Measurements from ENCODE around the gene TNS1. TPM values are rescaled to one million over a fixed set of nuclear protein-coding genes. Genes with fewer than 3 reads are reported as not detected.
A peak's percentile ranks its signal among the peaks of the same experiment; 100 is the strongest.

TNS1 gene
- total and polyA plus RNA-seq, 7 donors, result 73.4 to 742 (median 276) TPM

- H3K27ac ChIP-seq, result peak overlapping the region; percentile 79
- WGBS, 3 donors, result 43 to 49% (median 44%) methylated on average over 21 of the region's 21 CpGs
- H3K4me1 ChIP-seq, result peaks cover 26% of the 10 kb centered on the region
- peak overlapping the region; percentile 4 for H3K4me3 ChIP-seq
- ATAC-seq, result peak; percentile 81 to 91 (median 82)
- intact Hi-C loops (cut with DNase I), result no loop called here
- H3K27me3 ChIP-seq (ENCODE audit: insufficient read depth in 3 of 3, low read length in 2 of 3), result no peaks in the 10 kb centered on the region
- no peaks in the 10 kb centered on the region for H3K9me3 ChIP-seq
- TF ChIP-seq CTCF (IDR thresholded peaks at IDR 0.05), result no peak
- DNase-seq, result no peak
- H3K36me3 ChIP-seq (ENCODE audit: insufficient read depth in 1 of 2, low read depth in 1 of 2), result no peaks in the 10 kb centered on the region
Observed at GRCh38 chr2:217964275-217965161, 38.3 kb downstream of the TNS1 start.

GRCh38 chr2:217960351-217960750 lies 42.4 kb downstream of the TNS1 start:
- no peaks in the 10 kb centered on the region for H3K27me3 ChIP-seq (ENCODE audit: insufficient read depth in 3 of 3, low read length in 2 of 3)
- H3K27ac ChIP-seq, result no peak overlapping the region
- H3K4me3 ChIP-seq, result no peak overlapping the region
- intact Hi-C loops (cut with DNase I), result no loop called here
- H3K36me3 ChIP-seq (ENCODE audit: insufficient read depth in 1 of 2, low read depth in 1 of 2), result no peaks in the 10 kb centered on the region
- no peak for ATAC-seq
- peaks cover 19% of the 10 kb centered on the region for H3K4me1 ChIP-seq
- no peaks in the 10 kb centered on the region for H3K9me3 ChIP-seq
- DNase-seq, result no peak
- 93 to 97% (median 96%) methylated on average over 4 of the region's 4 CpGs for whole genome bisulfite sequencing, 3 donors
- TF ChIP-seq CTCF (IDR thresholded peaks at IDR 0.05), result no peak

- Histone ChIP-seq H3K4me3 (no peak overlapping the region), H3K27ac (no peak overlapping the region), H3K9me3 (no peaks in the 10 kb centered on the region), H3K36me3 (ENCODE audit: insufficient read depth in 1 of 2, low read depth in 1 of 2) (no peaks in the 10 kb centered on the region), H3K27me3 (ENCODE audit: insufficient read depth in 3 of 3, low read length in 2 of 3) (no peaks in the 10 kb centered on the region), H3K4me1 (peaks cover 17% of the 10 kb centered on the region)
- no peak for ATAC-seq
- intact Hi-C loops (cut with DNase I), result no loop called here
- no peak for DNase-seq
- 70 to 78% (median 75%) methylated on average over 6 to 8 of the region's 8 CpGs for WGBS, 3 donors
- TF ChIP-seq CTCF (IDR thresholded peaks at IDR 0.05), result no peak
Observed at GRCh38 chr2:217959723-217960122, 43.1 kb downstream of the TNS1 start.

- H3K27ac ChIP-seq, result no peak overlapping the region
- H3K4me3 ChIP-seq, result no peak overlapping the region
- no peak for TF ChIP-seq CTCF (IDR thresholded peaks at IDR 0.05)
- ATAC-seq (no peak), DNase-seq (no peak)
- no peaks in the 10 kb centered on the region for H3K36me3 ChIP-seq (ENCODE audit: insufficient read depth in 1 of 2, low read depth in 1 of 2)
- peaks cover 17% of the 10 kb centered on the region for H3K4me1 ChIP-seq
- no peaks in the 10 kb centered on the region for H3K27me3 ChIP-seq (ENCODE audit: insufficient read depth in 3 of 3, low read length in 2 of 3)
- no peaks in the 10 kb centered on the region for H3K9me3 ChIP-seq
- 98 to 100% (median 100%) methylated on average over 3 of the region's 3 CpGs for WGBS, 3 donors
- intact Hi-C loops (cut with DNase I), result no loop called here
Observed at GRCh38 chr2:217958884-217959225, 43.9 kb downstream of the TNS1 start.
